ENCODE results near the gene GRHPR.
A peak's percentile ranks its signal among the peaks of the same experiment; 100 is the strongest.
"Not testable (repeated sequence)": the region's sequence is repeated elsewhere in the genome, so short reads cannot be mapped to it uniquely, and the experiment has no call there.

GRHPR gene

DNA sequence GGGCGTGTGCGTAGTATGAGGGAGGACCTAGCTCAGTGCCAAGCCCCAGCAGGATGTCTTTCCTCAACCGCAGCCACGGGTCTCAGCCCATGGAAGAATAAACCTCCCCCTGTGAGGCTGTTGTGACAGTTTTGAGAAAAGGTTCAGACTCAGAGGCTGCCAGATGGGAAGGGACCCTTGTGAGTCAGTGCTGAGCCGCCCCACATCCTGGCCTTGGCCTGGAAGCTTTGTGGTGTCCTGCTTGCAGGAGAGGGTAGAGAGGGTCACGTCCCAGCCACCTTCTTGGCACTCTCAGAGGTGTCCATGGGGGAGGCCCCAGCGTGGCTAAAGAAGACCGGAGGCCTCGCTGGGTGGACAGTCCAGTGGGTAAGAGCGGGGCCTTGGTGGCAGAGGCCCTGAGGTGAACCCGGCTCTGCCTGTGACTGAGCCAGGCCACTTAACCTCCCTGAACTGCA lies 2.8 kb downstream of the GRHPR start:
- TF ChIP-seq, protein P1, sequence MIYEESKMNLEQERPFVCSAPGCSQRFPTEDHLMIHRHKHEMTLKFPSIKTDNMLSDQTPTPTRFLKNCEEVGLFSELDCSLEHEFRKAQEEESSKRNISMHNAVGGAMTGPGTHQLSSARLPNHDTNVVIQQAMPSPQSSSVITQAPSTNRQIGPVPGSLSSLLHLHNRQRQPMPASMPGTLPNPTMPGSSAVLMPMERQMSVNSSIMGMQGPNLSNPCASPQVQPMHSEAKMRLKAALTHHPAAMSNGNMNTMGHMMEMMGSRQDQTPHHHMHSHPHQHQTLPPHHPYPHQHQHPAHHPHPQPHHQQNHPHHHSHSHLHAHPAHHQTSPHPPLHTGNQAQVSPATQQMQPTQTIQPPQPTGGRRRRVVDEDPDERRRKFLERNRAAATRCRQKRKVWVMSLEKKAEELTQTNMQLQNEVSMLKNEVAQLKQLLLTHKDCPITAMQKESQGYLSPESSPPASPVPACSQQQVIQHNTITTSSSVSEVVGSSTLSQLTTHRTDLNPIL (CRISPR knock-in tag; IDR thresholded peaks at IDR 0.05; ENCODE audit: low read depth) = no peak
- TF ChIP-seq CSDC2 (CRISPR knock-in tag; IDR thresholded peaks at IDR 0.05) (no peak), ZC3H10 (CRISPR knock-in tag; IDR thresholded peaks at IDR 0.05) (no peak), ZFP30 (CRISPR knock-in tag; IDR thresholded peaks at IDR 0.05) (no peak)
- ATAC-seq = no peak

GRCh38 chr9:37426431-37426830 lies 3.9 kb downstream of the GRHPR start:
- not testable (repeated sequence) for ATAC-seq

GRCh38 chr9:37426846-37427245 lies 4.3 kb downstream of the GRHPR start:
- TF ChIP-seq ZNF8 (CRISPR knock-in tag; IDR thresholded peaks at IDR 0.05) = no peak
- no peak for ATAC-seq

- no peak for ATAC-seq
- TF ChIP-seq ZC3H10 (CRISPR knock-in tag; IDR thresholded peaks at IDR 0.05) = no peak
- TF ChIP-seq ZNF565 (CRISPR knock-in tag; conservative IDR thresholded peaks at IDR 0.05; ENCODE audit: low read depth) = no peak
Observed at GRCh38 chr9:37428345-37428744, 5.8 kb downstream of the GRHPR start.

DNA sequence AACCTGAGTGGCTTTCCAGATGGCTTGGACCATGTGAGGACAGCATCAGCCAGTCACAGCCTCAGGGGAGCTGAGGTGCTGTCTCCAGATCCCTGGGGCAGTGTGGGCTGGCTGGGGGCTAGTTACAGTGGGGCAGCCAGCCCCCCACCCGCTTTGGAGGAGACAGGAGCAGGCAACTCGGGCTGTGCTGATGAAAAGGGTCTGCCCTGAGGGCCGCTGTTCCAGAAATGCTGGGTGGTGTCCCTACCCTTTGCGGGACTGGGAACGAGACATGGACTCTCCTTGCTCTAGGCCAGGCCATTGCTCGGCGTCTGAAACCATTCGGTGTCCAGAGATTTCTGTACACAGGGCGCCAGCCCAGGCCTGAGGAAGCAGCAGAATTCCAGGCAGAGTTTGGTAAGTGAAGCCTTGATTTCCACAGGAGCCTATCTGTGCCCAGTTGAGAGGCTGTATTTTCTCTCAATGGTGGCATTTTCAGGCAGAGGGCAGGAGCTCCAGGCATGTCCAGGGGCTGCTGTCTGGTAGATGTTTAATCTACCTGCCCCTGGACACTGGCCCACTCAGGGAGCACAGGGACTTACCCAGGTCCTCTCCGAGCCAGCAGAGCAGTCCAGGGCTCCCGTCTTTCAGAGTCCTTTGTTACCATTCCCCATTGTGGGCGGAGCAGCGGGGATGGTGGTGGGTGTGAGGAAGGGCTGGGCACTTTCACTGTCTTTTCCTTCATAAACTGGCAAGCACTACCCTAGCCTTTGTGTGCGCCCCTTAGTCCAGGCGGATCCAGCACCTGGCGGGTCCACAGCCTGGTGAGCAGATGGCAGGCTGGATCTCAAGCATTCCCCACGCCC lies 7.2 kb downstream of the GRHPR start:
- TF ChIP-seq ZFP3 (CRISPR knock-in tag; IDR thresholded peaks at IDR 0.05) (no peak), ZNF8 (CRISPR knock-in tag; IDR thresholded peaks at IDR 0.05) (no peak), BACH2 (CRISPR knock-in tag; IDR thresholded peaks at IDR 0.05; ENCODE audit: borderline replicate concordance) (no peak), ARNTL (CRISPR knock-in tag; IDR thresholded peaks at IDR 0.05; ENCODE audit: borderline replicate concordance, low read depth) (no peak), ZNF70 (CRISPR knock-in tag; IDR thresholded peaks at IDR 0.05) (no peak), ESRRG (CRISPR knock-in tag; IDR thresholded peaks at IDR 0.05) (no peak), ZNF565 (CRISPR knock-in tag; conservative IDR thresholded peaks at IDR 0.05; ENCODE audit: low read depth) (no peak), TCF4 (CRISPR knock-in tag; IDR thresholded peaks at IDR 0.05; ENCODE audit: borderline replicate concordance) (no peak), CSDC2 (CRISPR knock-in tag; IDR thresholded peaks at IDR 0.05) (no peak), GLIS3 (CRISPR knock-in tag; IDR thresholded peaks at IDR 0.05) (no peak), SNAI2 (CRISPR knock-in tag; IDR thresholded peaks at IDR 0.05) (no peak), OSR1 (CRISPR knock-in tag; IDR thresholded peaks at IDR 0.05) (no peak), ZC3H10 (CRISPR knock-in tag; IDR thresholded peaks at IDR 0.05) (no peak)
- TF ChIP-seq, protein P2, sequence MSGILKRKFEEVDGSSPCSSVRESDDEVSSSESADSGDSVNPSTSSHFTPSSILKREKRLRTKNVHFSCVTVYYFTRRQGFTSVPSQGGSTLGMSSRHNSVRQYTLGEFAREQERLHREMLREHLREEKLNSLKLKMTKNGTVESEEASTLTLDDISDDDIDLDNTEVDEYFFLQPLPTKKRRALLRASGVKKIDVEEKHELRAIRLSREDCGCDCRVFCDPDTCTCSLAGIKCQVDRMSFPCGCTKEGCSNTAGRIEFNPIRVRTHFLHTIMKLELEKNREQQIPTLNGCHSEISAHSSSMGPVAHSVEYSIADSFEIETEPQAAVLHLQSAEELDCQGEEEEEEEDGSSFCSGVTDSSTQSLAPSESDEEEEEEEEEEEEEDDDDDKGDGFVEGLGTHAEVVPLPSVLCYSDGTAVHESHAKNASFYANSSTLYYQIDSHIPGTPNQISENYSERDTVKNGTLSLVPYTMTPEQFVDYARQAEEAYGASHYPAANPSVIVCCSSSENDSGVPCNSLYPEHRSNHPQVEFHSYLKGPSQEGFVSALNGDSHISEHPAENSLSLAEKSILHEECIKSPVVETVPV (CRISPR knock-in tag; IDR thresholded peaks at IDR 0.05) = no peak
- TF ChIP-seq, protein P3, sequence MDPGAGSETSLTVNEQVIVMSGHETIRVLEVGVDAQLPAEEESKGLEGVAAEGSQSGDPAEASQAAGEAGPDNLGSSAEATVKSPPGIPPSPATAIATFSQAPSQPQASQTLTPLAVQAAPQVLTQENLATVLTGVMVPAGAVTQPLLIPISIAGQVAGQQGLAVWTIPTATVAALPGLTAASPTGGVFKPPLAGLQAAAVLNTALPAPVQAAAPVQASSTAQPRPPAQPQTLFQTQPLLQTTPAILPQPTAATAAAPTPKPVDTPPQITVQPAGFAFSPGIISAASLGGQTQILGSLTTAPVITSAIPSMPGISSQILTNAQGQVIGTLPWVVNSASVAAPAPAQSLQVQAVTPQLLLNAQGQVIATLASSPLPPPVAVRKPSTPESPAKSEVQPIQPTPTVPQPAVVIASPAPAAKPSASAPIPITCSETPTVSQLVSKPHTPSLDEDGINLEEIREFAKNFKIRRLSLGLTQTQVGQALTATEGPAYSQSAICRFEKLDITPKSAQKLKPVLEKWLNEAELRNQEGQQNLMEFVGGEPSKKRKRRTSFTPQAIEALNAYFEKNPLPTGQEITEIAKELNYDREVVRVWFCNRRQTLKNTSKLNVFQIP (CRISPR knock-in tag; IDR thresholded peaks at IDR 0.05; ENCODE audit: borderline replicate concordance, low read depth) = no peak
- TF ChIP-seq, protein P1 (CRISPR knock-in tag; IDR thresholded peaks at IDR 0.05; ENCODE audit: low read depth) = no peak

GRCh38 chr9:37430841-37431597 lies 8.5 kb downstream of the GRHPR start:
- peak; percentile 58 for ATAC-seq
- TF ChIP-seq, protein P1 (CRISPR knock-in tag; IDR thresholded peaks at IDR 0.05; ENCODE audit: low read depth) = no peak
- no peak for TF ChIP-seq ARNTL (CRISPR knock-in tag; IDR thresholded peaks at IDR 0.05; ENCODE audit: borderline replicate concordance, low read depth)

More for the DNA sequence above, 7.2 kb downstream of the GRHPR start:
- no peak; the same call in 2 of the 3 replicates for ATAC-seq
